Activated CD4-positive, alpha-beta T cell treated with anti-CD3 and anti-CD28 coated beads for 24 hours (primary cell): ENCODE data around the gene PRR13.
"Not testable (repeated sequence)": the region's sequence is repeated elsewhere in the genome, so short reads cannot be mapped to it uniquely, and the experiment has no call there.

Experiments
- DNase-seq, 2 donors: peaks; one replicate each; pipeline ENCODE4 v3.0.0-alpha.2; 2020; ENCODE audit warnings: low read depth in 2 of 2

The PRR13 gene

GRCh38 chr12:53439582-53439981 is 2.0 kb upstream of the PRR13 start:
- DNase-seq: not testable (repeated sequence)

GRCh38 chr12:53443955-53444354 is 2.4 kb downstream of the PRR13 start:
- DNase-seq: no peak

- not testable (repeated sequence) for DNase-seq
These were observed 3.2 kb downstream of the PRR13 start for GRCh38 chr12:53444593-53445325.

GRCh38 chr12:53450936-53451335 is 9.4 kb downstream of the PRR13 start:
- DNase-seq: no peak

GRCh38 chr12:53451661-53452158 is 10.2 kb downstream of the PRR13 start, which contains the start of gene PCBP2:
PCBP2 (plus strand) TSS chr12:53452102; CDS start chr12:53454801, 2,699 bp downstream.
- DNase-seq: peak; percentile 93 to 95

GRCh38 chr12:53452159-53453077 is 10.9 kb downstream of the PRR13 start:
- DNase-seq: peak; percentile 43 to 56

GRCh38 chr12:53453953-53454640 is 12.6 kb downstream of the PRR13 start:
- DNase-seq: no peak

- DNase-seq: no peak
These were observed 13.2 kb downstream of the PRR13 start for GRCh38 chr12:53454707-53455106.

- DNase-seq: no peak
These were observed 15.3 kb downstream of the PRR13 start for GRCh38 chr12:53456654-53457366.

- DNase-seq: no peak
These were observed 17.6 kb downstream of the PRR13 start for GRCh38 chr12:53459097-53459496.

- DNase-seq: no peak
These were observed 19.5 kb downstream of the PRR13 start for GRCh38 chr12:53461059-53461458.

GRCh38 chr12:53461591-53461990 is 20.1 kb downstream of the PRR13 start:
- DNase-seq: no peak

- no peak for DNase-seq
These were observed 21.4 kb downstream of the PRR13 start for GRCh38 chr12:53462935-53463334.

GRCh38 chr12:53463802-53464560 is 22.4 kb downstream of the PRR13 start:
- no peak for DNase-seq

- DNase-seq: no peak
These were observed 23.3 kb downstream of the PRR13 start for GRCh38 chr12:53464685-53465418.

GRCh38 chr12:53465679-53466078 is 24.1 kb downstream of the PRR13 start:
- no peak for DNase-seq

GRCh38 chr12:53466640-53467039 is 25.1 kb downstream of the PRR13 start:
- no peak for DNase-seq

GRCh38 chr12:53467082-53467481 is 25.5 kb downstream of the PRR13 start:
- no peak for DNase-seq

GRCh38 chr12:53467880-53468279 is 26.3 kb downstream of the PRR13 start:
- DNase-seq: no peak

GRCh38 chr12:53468282-53468681 is 26.7 kb downstream of the PRR13 start:
- DNase-seq: no peak
